K562 (cell line): ENCODE data around the gene PRMT2.
"Not testable (repeated sequence)": the region's sequence is repeated elsewhere in the genome, so short reads cannot be mapped to it uniquely, and the experiment has no call there.

Source experiments
- ATF1 ChIP-seq, 2 experiments: fragments of 450-650 bp in 1 of 2; IDR thresholded peaks; 2 replicates each; pipeline ENCODE4 v1.6.1; 2016; ENCODE audit warnings: missing compliant biosample characterization in 1 of 2, missing genetic modification characterization in 1 of 2
- CEBPZ ChIP-seq: fragments of 150-350 bp; IDR thresholded peaks from 2 replicates; pipeline ENCODE4 v1.6.1; 2014; ENCODE audit warnings: low read depth, mild to moderate bottlenecking, low read length, borderline replicate concordance
- SIRT6 ChIP-seq: IDR thresholded peaks from one replicate; pipeline ENCODE4 v1.6.1; 2012; ENCODE audit warnings: low read depth, mild to moderate bottlenecking, control low read depth, inconsistent platforms, low read length, moderate library complexity
- YY1 ChIP-seq, 3 experiments: IDR thresholded peaks; 2 replicates each; pipeline ENCODE4 v1.6.1; 2011; ENCODE audit warnings: low read length in 2 of 3, mild to moderate bottlenecking in 2 of 3, moderate library complexity in 2 of 3, borderline replicate concordance in 1 of 3, control low read depth in 1 of 3, low read depth in 1 of 3; ENCODE audit not compliant: insufficient read depth in 3 of 3, insufficient replicate concordance in 2 of 3, control insufficient read depth in 1 of 3, insufficient read length in 1 of 3; ENCODE audit errors: extremely low read depth in 1 of 3
- ZNF518B ChIP-seq: fragments of 250-450 bp; sonication (Bioruptor Pico); IDR thresholded peaks from 2 replicates; pipeline ENCODE4 v1.5.0; 2021; ENCODE audit warnings: mild to moderate bottlenecking, moderate library complexity

- not testable (repeated sequence) for TF ChIP-seq YY1 (IDR thresholded peaks at IDR 0.05; ENCODE audit: borderline replicate concordance in 1 of 3, control insufficient read depth in 1 of 3, extremely low read depth in 1 of 3, insufficient read depth in 3 of 3, insufficient read length in 1 of 3, insufficient replicate concordance in 2 of 3, low read depth in 1 of 3, low read length in 2 of 3); ATF1 (CRISPR knock-in tag; IDR thresholded peaks at IDR 0.05); ATF1 (tag; IDR thresholded peaks at IDR 0.05); CEBPZ; ZNF518B (CRISPR knock-in tag); SIRT6
Measured at GRCh38 chr21:46676542-46676941, 41.1 kb downstream of the PRMT2 start.
